SK-N-SH (cell line): Measurements from ENCODE around the gene AHRR.

Experiments
- GABPA ChIP-seq: IDR thresholded peaks from 2 replicates; pipeline ENCODE4 v1.4.0; 2012; ENCODE audit warnings: low read depth, mild to moderate bottlenecking
- GATA2 ChIP-seq: sonication (generic); formaldehyde crosslinking; IDR thresholded peaks from 2 replicates; pipeline ENCODE4 v1.5.0; 2020; ENCODE audit warnings: mild to moderate bottlenecking, missing genetic modification reagents
- MXI1 ChIP-seq: IDR thresholded peaks from 2 replicates; pipeline ENCODE4 v1.6.1; 2012; ENCODE audit warnings: mild to moderate bottlenecking, low read depth, low read length, improper control_type of control experiment
- TF ChIP-seq, protein P1 (sequence below): fragments of 200-600 bp; sonication (generic); IDR thresholded peaks from 2 replicates; pipeline ENCODE4 v1.6.1; 2017; ENCODE audit warnings: antibody characterized with exemption, mild to moderate bottlenecking, moderate library complexity

DNA sequence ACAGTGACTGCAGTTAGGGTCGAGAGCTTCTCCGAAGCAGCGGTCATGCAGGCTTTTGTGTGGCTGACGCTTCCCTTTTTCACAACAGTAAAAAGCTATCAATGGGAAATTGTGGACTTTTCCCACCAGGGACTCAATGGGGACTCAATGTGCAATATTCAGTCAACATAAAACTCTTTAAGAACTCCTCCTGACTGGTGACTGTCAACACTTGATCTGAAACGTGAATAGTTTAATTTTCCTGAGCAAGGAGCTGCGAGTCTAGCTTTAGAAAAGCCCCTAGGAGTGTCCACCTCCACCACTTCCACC lies 150.2 kb downstream of the AHRR start:
- TF ChIP-seq MXI1, result no peak
- TF ChIP-seq GATA2, result no peak
- TF ChIP-seq GABPA, result no peak
- TF ChIP-seq, protein P1, sequence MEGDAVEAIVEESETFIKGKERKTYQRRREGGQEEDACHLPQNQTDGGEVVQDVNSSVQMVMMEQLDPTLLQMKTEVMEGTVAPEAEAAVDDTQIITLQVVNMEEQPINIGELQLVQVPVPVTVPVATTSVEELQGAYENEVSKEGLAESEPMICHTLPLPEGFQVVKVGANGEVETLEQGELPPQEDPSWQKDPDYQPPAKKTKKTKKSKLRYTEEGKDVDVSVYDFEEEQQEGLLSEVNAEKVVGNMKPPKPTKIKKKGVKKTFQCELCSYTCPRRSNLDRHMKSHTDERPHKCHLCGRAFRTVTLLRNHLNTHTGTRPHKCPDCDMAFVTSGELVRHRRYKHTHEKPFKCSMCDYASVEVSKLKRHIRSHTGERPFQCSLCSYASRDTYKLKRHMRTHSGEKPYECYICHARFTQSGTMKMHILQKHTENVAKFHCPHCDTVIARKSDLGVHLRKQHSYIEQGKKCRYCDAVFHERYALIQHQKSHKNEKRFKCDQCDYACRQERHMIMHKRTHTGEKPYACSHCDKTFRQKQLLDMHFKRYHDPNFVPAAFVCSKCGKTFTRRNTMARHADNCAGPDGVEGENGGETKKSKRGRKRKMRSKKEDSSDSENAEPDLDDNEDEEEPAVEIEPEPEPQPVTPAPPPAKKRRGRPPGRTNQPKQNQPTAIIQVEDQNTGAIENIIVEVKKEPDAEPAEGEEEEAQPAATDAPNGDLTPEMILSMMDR, result no peak
